Islet of Langerhans (tissue), 1 donor: ENCODE data around the gene USP51.
"Not testable (repeated sequence)": the region's sequence is repeated elsewhere in the genome, so short reads cannot be mapped to it uniquely, and the experiment has no call there.

Experiments used
- FAIRE-seq: peaks from one replicate; lab custom pipeline; 2011; peaks lifted over from hg19 to GRCh38; lab: Jason Lieb, UNC

USP51 gene

DNA sequence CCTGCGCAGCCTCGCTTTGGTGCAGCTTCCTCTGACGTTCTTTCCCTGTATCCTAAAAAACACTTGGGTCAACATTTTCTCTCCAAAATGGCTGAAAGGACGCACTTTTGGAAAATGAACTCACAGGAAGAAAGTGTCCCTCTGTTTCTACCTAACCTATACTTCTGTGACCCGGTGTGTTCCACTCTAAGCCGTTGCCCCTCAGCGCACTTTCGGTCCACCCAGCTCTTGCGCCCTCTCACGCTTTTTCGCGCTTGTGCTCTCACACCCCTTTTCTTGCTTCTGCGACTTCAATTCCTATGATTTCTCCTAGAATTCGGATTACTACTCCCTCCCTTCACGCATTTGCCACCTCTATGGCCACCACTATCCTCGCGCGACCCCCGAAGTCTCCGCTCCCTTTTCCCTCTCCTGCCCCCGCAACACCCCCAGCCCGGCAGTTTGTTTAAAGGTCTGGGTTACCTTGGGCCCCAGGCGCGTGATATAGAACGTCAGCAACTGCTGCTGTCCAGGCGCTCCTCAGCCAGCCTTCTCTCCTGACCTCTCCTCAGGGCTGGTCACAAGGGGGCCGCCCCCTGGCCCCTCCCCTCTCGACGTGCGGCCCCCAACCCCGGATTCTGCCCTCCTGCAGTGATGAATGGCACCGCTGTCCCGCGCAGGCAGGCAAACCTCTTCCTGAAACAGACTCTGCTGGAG is at the start of gene USP51:
TSS of gene USP51 (minus strand) at position 535 of the 696 bp plus-strand sequence. CDS start 909 bp downstream, outside the sequence.
- FAIRE-seq = no peak

GRCh38 chrX:55524487-55524886 is 34.8 kb upstream of the USP51 start:
- FAIRE-seq = no peak

DNA sequence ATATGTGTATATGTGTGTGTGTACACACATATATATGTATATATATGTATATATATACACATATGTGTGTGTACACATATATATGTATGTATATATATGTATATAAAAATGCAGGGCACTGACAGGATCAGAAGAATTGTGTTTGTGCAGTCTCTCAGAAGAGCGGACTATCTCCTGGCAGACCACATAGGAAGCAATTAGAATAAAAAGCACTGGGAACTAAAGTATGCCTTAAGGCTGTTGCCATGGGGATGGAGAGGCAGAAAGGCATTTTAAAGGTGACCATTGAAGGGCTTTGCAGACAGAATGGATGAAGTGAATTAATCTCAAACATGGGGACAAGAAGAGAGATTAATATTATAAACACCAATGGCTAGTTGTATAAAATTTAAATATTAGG is 33.7 kb upstream of the USP51 start:
- FAIRE-seq = no peak

DNA sequence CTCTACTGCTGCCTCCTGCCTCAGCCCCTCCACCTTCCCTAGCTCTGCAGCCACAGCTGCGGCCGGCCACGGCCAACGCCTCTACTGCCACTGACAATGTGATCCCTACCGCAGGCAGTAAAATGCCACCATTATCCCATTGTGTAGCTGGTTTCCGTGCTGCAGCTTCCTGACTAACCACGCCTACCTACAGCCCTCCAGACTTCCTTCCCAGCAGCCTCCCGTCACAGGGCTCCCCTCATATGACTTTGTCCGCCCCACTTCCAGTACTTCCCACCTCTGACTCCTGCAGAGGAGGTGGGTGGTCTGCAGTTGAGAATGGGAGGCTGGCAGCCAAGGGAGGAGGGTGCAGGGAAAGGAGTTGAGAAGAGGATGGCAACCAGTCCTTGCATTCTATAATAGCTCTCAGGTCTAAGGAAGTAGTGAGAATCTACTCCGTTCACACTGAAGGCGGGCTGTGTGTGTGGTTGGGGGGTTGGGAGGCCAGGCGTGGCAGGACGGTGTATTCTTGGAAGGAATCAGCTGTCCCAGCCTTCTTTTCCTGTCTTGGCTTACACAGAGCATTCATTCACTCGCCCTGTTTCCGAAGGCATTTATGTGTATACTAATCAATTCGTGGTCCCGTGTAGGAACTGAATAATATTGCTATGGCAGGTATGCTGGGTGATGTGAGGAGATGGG is 33.1 kb upstream of the USP51 start:
- no peak for FAIRE-seq

GRCh38 chrX:55521687-55522086 is 32.0 kb upstream of the USP51 start:
- FAIRE-seq = no peak

- FAIRE-seq = peak; percentile 92
Observed at GRCh38 chrX:55516794-55517481, 27.3 kb upstream of the USP51 start.

- not testable (repeated sequence) for FAIRE-seq
Observed at GRCh38 chrX:55513045-55513737, 23.5 kb upstream of the USP51 start.

DNA sequence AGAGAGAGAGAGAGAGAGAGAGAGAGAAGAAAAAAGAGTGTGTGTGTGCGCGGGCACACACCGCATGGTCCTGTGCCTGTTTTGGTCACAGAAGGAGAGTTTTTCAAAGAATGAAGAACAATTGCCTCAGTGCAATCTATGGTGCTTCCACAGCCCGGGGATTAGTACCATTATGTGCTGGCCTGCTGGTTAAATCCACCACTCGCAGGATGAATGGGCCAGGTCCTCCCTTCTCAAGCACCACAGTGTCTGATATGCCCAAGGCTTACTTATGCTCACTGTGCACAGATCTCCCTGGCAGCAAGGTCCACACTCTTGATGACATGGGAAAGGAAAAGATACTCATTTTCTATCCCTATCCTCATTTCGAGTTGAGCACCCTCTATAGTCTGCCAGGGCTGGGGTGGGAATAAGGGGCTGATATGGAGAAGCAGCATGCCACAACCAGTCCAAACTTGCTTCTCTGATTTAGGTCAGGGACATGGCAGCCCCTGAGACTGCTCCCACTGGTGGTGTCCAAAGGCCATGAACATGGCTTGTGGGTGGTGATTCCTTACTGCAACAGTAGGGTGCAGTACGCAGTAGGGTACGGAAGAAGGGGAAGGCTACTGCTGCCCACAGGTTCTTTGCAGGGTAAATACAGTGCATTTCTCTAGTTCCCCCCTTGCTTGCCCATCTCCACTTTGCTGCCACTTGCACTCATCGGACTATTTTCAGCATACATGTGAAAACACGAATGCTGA is 18.9 kb upstream of the USP51 start:
- not testable (repeated sequence) for FAIRE-seq

DNA sequence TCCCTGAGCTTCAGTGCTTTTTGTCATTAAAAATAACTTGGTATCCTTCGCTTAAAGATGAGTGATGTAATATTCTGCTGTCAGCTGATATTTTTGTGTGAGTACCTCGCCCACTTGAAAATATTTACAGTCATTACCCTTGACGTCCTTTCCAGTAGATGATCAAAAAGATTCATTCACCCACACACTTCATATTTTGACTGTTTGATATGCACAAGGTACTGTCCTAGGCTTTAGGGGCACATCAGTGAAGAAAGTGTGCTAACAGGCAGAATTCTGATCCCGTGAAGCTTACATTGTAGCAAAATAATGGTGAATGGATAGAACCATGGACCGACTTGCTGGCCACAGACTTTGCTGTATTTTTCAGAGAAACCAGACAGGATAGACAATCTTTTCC is 18.1 kb upstream of the USP51 start:
- not testable (repeated sequence) for FAIRE-seq

- FAIRE-seq = peak; percentile 86
Observed at GRCh38 chrX:55507010-55507409, 17.4 kb upstream of the USP51 start.

- FAIRE-seq = no peak
Observed at GRCh38 chrX:55490974-55491373, 1.3 kb upstream of the USP51 start.

DNA sequence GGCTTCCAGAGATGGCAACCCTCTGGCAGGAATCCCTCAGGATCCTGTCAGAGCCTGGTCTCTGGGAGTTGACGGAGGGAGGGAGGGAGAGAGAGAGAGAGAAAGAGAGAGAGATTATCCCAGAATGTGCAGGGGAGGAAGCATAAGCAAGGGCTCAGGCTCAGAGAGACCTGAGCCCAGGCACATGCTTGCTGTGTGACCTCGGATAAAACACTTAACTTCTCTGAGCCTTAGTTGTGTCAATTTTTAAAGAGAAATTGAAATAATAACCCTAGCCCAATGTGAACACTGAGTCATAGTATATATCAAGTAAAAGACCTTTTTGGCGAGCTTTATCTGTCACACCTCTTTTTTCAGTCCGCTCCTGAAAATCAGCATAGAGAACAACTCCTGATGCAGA is 473 bp upstream of the USP51 start:
- FAIRE-seq = no peak

DNA sequence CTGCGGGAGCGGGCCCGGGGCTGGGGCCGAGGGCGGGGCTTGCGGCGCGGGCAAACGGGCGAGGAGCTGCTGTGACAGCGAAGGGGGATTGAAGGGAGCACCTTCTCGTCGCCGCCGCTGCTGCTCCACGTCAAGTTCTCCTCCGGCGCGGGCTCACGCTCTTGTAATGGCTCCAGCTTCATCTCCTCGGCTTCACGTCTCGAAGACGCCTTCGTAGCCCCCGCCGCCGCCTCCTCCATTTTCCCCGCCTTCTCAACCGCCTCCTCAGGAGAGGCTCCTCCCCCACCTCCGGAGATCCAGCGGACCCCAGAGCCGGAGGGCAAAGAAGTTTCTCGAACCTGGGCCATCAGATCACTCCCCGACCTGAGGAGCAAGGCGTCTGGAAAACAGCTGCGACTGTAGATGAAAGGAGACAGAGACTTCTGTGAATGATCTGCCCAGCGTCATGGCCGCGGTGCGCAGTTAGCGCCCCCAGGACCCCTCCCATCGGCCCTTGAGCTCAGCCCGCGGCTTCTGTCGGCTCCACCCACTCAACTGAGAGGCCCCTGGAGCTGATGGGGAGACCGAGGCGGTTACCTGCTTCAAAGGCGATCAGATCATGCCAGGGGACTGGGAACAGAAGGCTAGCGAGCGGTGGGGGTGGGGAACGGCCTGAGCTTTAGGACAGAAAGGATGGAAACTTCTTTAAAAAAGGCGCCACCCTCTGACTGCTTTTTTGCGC is 895 bp downstream of the USP51 start:
- FAIRE-seq = peak; percentile 80

GRCh38 chrX:55488006-55488592 is 1.5 kb downstream of the USP51 start:
- no peak for FAIRE-seq

DNA sequence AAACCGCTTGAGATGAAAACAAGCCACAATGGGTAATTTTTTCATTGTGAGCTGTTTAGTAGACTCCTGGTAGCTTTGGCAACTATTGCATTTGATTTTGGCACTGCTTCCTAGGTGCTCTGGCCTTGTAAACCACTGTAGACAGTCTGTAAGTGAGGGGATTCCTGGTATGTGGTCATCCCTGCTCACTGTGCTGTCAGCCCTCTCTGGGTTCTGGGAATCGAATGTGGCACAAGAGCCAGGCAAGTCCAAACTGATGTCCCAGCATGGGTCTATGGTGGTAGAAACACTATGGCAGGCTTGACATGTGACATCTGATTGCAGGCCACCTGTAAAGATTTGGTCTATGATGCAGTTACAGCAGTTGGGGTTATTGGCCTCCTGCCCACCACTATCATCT is 2.5 kb downstream of the USP51 start:
- FAIRE-seq = no peak

DNA sequence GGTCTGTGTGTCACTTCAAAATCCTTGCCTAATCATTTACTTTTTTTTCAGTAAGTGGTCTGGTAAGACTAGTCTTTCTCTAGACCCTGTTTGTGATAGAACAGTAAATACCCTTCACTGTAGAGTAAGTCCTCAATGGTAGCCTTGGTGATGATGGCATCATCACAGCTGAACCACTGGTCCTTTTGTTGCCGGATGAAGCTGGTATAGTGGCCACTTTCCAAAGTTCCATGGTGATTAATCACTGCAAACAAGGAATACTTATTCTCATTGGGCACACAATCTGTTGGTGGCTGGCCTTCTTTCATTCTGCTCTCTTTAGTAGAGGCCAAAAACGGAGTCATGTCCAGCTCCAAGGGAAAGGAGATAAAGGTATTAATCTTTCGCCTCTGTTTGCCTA is 2.9 kb downstream of the USP51 start:
- FAIRE-seq = peak; percentile 92

GRCh38 chrX:55484948-55485347 is 4.7 kb downstream of the USP51 start:
- no peak for FAIRE-seq

DNA sequence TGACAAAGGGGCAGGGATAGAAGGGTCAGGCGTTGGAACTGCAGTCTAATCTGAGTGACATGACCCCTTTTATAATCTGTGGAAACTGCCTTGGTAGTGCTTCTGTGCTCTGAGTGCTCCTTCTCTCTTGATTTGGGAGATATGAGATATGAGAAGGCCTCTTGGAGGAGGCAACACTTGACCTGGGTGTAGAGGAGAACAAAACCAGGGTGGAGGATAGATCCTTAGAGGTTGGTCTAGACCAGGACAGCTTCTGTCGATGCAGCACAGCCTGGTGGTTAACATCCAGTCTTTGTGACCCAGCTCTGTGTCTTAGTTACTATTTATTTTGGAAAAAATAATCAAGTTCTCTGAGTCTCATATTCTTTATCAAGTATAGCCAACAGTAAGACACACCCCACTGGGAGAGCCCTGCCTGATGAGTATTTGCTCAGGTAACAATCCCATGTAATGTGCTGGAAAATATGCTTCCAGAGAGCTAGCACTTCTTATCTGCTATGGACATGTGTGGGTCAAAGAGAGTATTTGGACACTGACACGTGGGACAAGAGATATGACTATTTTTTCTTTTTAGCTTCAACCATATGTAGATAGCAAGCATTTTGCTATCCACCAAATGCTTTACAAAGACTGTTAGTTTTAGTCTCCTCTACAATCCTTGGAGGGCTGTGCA is 9.1 kb downstream of the USP51 start:
- no peak for FAIRE-seq

GRCh38 chrX:55479956-55480355 is 9.7 kb downstream of the USP51 start:
- FAIRE-seq = not testable (repeated sequence)

- FAIRE-seq = peak; percentile 100
Observed at GRCh38 chrX:55465791-55466190, 23.9 kb downstream of the USP51 start.
